HG02642 (cell line): Measurements from ENCODE around the gene RNU2-1.
"Not testable (repeated sequence)": the region's sequence is repeated elsewhere in the genome, so short reads cannot be mapped to it uniquely, and the experiment has no call there.

Experiments used
- ATAC-seq: cut with Tn5 transposase; IDR thresholded peaks from one replicate; pipeline ENCODE4 v1.9.1; 2021; ENCODE audit warnings: mild to moderate bottlenecking; ENCODE audit not compliant: unreplicated experiment, poor library complexity

Gene RNU2-1

GRCh38 chr17:43233877-43234276, at the start of gene RNU2-1:
Gene RNU2-1 (minus strand): TSS chr17:43233977.
- not testable (repeated sequence) for ATAC-seq

GRCh38 chr17:43272914-43273313, 39.1 kb upstream of the RNU2-1 start:
- not testable (repeated sequence) for ATAC-seq

- ATAC-seq, result not testable (repeated sequence)
Measured at GRCh38 chr17:43272483-43272882, 38.7 kb upstream of the RNU2-1 start.

GRCh38 chr17:43270552-43271504, 37.1 kb upstream of the RNU2-1 start:
- ATAC-seq, result not testable (repeated sequence)

GRCh38 chr17:43246456-43246855, 12.7 kb upstream of the RNU2-1 start:
- ATAC-seq, result not testable (repeated sequence)

GRCh38 chr17:43240596-43241352, 7.0 kb upstream of the RNU2-1 start:
- ATAC-seq, result not testable (repeated sequence)

GRCh38 chr17:43239597-43239996, 5.8 kb upstream of the RNU2-1 start:
- ATAC-seq, result not testable (repeated sequence)

- ATAC-seq, result not testable (repeated sequence)
Measured at GRCh38 chr17:43233263-43233662, 514 bp downstream of the RNU2-1 start.

GRCh38 chr17:43232021-43232699, 1.6 kb downstream of the RNU2-1 start:
- not testable (repeated sequence) for ATAC-seq

GRCh38 chr17:43231205-43232020, 2.4 kb downstream of the RNU2-1 start:
- not testable (repeated sequence) for ATAC-seq

GRCh38 chr17:43228020-43228782, 5.6 kb downstream of the RNU2-1 start, which contains the start of gene CCDC200:
Gene CCDC200 (minus strand): TSS chr17:43228623. CDS start chr17:43228554, 69 bp downstream.
- not testable (repeated sequence) for ATAC-seq

- ATAC-seq, result no peak
Measured at GRCh38 chr17:43226393-43226792, 7.4 kb downstream of the RNU2-1 start.

- no peak for ATAC-seq
Measured at GRCh38 chr17:43224146-43224705, 9.6 kb downstream of the RNU2-1 start.

- no peak for ATAC-seq
Measured at GRCh38 chr17:43220511-43221125, 13.2 kb downstream of the RNU2-1 start.

- no peak for ATAC-seq
Measured at GRCh38 chr17:43219746-43220380, 13.9 kb downstream of the RNU2-1 start.

GRCh38 chr17:43219001-43219400, 14.8 kb downstream of the RNU2-1 start:
- ATAC-seq, result no peak

GRCh38 chr17:43217614-43218087, 16.1 kb downstream of the RNU2-1 start:
- no peak for ATAC-seq
